Vagina (tissue), 2 donors: ENCODE data around the gene PLAAT5.

ENCODE experiments used
- CTCF ChIP-seq, 3 experiments: fragments of 450-650 bp in 2 of 3; fragments of 200-600 bp in 1 of 3; sonication (generic) in 1 of 3; IDR thresholded peaks; one replicate each; pipeline ENCODE4 v1.5.1; 2017 to 2019; ENCODE audit warnings: antibody characterized with exemption in 3 of 3, mild to moderate bottlenecking in 2 of 3, moderate library complexity in 2 of 3
- POLR2AphosphoS5 ChIP-seq, 2 donors: sonication (generic); formaldehyde crosslinking; IDR thresholded peaks; one replicate each; pipeline ENCODE4 v1.9.0; 2017; ENCODE audit warnings: antibody characterized with exemption in 2 of 2, mild to moderate bottlenecking in 2 of 2, low read depth in 1 of 2; ENCODE audit not compliant: insufficient read depth in 1 of 2

- TF ChIP-seq POLR2AphosphoS5 (IDR thresholded peaks at IDR 0.05; ENCODE audit: insufficient read depth in 1 of 2, low read depth in 1 of 2): no peak
- TF ChIP-seq CTCF (IDR thresholded peaks at IDR 0.05): no peak
These were observed 20.2 kb upstream of the PLAAT5 start for GRCh38 chr11:63511048-63511748.
